Endothelial cell of umbilical vein (primary cell): ENCODE measurements around the gene MAFB. TPM values are rescaled to one million over a fixed set of nuclear protein-coding genes. Genes with fewer than 3 reads are reported as not detected.

Experiments
- BruUV-seq: library from RNA; stranded (reverse); fragments of 400-500 nt; replicated peaks from 2 replicates; lab custom pipeline; 2021; lab: Mats Ljungman, UMichigan
- CTCF ChIA-PET: fragments of 300-600, 350-600 bp; sonication (Branson Sonifier 250); formaldehyde crosslinking; loops from one replicate; lab custom pipeline; 2021; ENCODE audit warnings: antibody characterized with exemption, inconsistent platforms; lab: Charles Lee
- POLR2A ChIA-PET: fragments of 300-600, 350-600 bp; sonication (Branson Sonifier 250); formaldehyde crosslinking; loops from one replicate; lab custom pipeline; 2021; ENCODE audit warnings: antibody characterized with exemption, inconsistent platforms; lab: Charles Lee
- DNase-seq: peaks from one replicate; pipeline ENCODE4 v3.0.0-alpha.2; 2011; ENCODE audit warnings: low read depth, low spot score
- FAIRE-seq: peaks from 2 replicates; lab custom pipeline; 2011; peaks lifted over from hg19 to GRCh38; lab: Jason Lieb, UNC
- H2AFZ ChIP-seq: 2 replicates; pipeline ENCODE4 v1.6.0; 2012; ENCODE audit warnings: low read depth, low read length, control low read depth, inconsistent platforms
- H3K27ac ChIP-seq: 2 replicates; pipeline ENCODE4 v1.5.1; 2011; ENCODE audit warnings: low read depth, mild to moderate bottlenecking, control low read depth, low read length, moderate library complexity; ENCODE audit not compliant: insufficient read depth
- H3K27me3 ChIP-seq, 2 experiments: 2 replicates each; pipeline versions ENCODE4 v1.6.0 to v1.6.1; 2011; ENCODE audit warnings: low read length in 2 of 2, mixed read lengths in 1 of 2; ENCODE audit not compliant: control insufficient read depth in 2 of 2, insufficient read depth in 2 of 2
- H3K36me3 ChIP-seq, 2 experiments: 2 replicates in 1 of 2; 3 replicates in 1 of 2; pipeline ENCODE4 v1.5.1; 2011; ENCODE audit warnings: low read length in 2 of 2, mild to moderate bottlenecking in 1 of 2, moderate library complexity in 1 of 2; ENCODE audit not compliant: control insufficient read depth in 2 of 2, insufficient read depth in 2 of 2; ENCODE audit errors: extremely low read depth in 1 of 2
- H3K4me1 ChIP-seq: 3 replicates; pipeline ENCODE4 v1.5.1; 2011; ENCODE audit warnings: mild to moderate bottlenecking, low read length; ENCODE audit not compliant: control insufficient read depth, insufficient read depth; ENCODE audit errors: extremely low read depth
- H3K4me2 ChIP-seq: 2 replicates; pipeline ENCODE4 v1.6.1; 2011; ENCODE audit warnings: low read length, control low read depth, mixed read lengths; ENCODE audit not compliant: insufficient read depth
- H3K4me3 ChIP-seq, 3 experiments: fragments of 200-600 bp in 1 of 3; sonication (generic), shearing (Covaris generic) in 1 of 3; replicated peaks in 1 of 3; 2 replicates each; pipeline ENCODE4 v1.5.1; 2011 to 2016; ENCODE audit warnings: control low read depth in 3 of 3, low read length in 3 of 3, mild to moderate bottlenecking in 2 of 3, inconsistent platforms in 1 of 3, low read depth in 1 of 3, moderate library complexity in 1 of 3; ENCODE audit not compliant: insufficient read depth in 1 of 3
- H3K79me2 ChIP-seq: 2 replicates; pipeline ENCODE4 v1.6.0; 2012; ENCODE audit warnings: low read length, inconsistent platforms; ENCODE audit not compliant: control insufficient read depth, insufficient read depth
- H3K9ac ChIP-seq: replicated peaks from 2 replicates; pipeline ENCODE3; 2011; ENCODE audit warnings: low read length, control low read depth; ENCODE audit not compliant: insufficient read depth; ENCODE audit errors: extremely low read depth
- H3K9me1 ChIP-seq: replicated peaks from 3 replicates; pipeline ENCODE4 v1.6.0; 2011; ENCODE audit warnings: mild to moderate bottlenecking, low read length; ENCODE audit not compliant: control insufficient read depth, insufficient read depth; ENCODE audit errors: extremely low read depth
- H3K9me3 ChIP-seq: replicated peaks from 2 replicates; pipeline ENCODE4 v1.5.1; 2012; ENCODE audit warnings: low read length, inconsistent platforms; ENCODE audit not compliant: control insufficient read depth, insufficient read depth
- H4K20me1 ChIP-seq: replicated peaks from 2 replicates; pipeline ENCODE3; 2011; ENCODE audit warnings: mild to moderate bottlenecking, low read length; ENCODE audit not compliant: control insufficient read depth, insufficient read depth; ENCODE audit errors: extremely low read depth
- EZH2 ChIP-seq: IDR thresholded peaks from 2 replicates; pipeline ENCODE4 v1.6.1; 2012; ENCODE audit warnings: borderline replicate concordance, low read depth, mild to moderate bottlenecking, moderate library complexity, low read length, inconsistent platforms; ENCODE audit not compliant: severe bottlenecking
- FOS ChIP-seq: IDR thresholded peaks from 2 replicates; pipeline ENCODE4 v1.6.1; 2011; ENCODE audit warnings: mild to moderate bottlenecking, low read length, moderate library complexity, borderline replicate concordance; ENCODE audit not compliant: insufficient read depth
- JUN ChIP-seq: IDR thresholded peaks from 2 replicates; pipeline ENCODE4 v1.6.1; 2011; ENCODE audit warnings: borderline replicate concordance, low read depth; ENCODE audit not compliant: insufficient read length, insufficient read depth
- POLR2A ChIP-seq: IDR thresholded peaks from 2 replicates; pipeline ENCODE4 v1.6.1; 2012; ENCODE audit warnings: low read depth, mild to moderate bottlenecking, control low read depth, low read length
- POLR2AphosphoS5 ChIP-seq: IDR thresholded peaks from 2 replicates; pipeline ENCODE4 v1.6.1; 2012; ENCODE audit warnings: low read depth, mild to moderate bottlenecking, control low read depth, low read length, moderate library complexity; ENCODE audit not compliant: insufficient read depth
- dilution Hi-C: fragments of 300-500 bp; cut with MboI; formaldehyde crosslinking; loops from one replicate; pipeline ENCODE4 v1.15.0; 2019; ENCODE audit warnings: low sequenced_read_pairs; ENCODE audit not compliant: extremely low pct_ligation_motif_present
- intact Hi-C: fragments of 100-400 bp; cut with micrococcal nuclease; formaldehyde crosslinking; loops from one replicate; pipeline ENCODE4 v1.10.0; 2022
- polyA plus RNA-seq, 4 experiments: library from polyadenylated mRNA; depleted of rRNA in 3 of 4; stranded (reverse) in 3 of 4; unstranded in 1 of 4; fragments of >200 nt; gene quantifications; 2 replicates each; pipeline versions ENCODE4 v1.2.1 to v1.2.3, GENCODE V29; 2011 to 2012; ENCODE audit warnings: missing spikeins in 1 of 4
- total RNA-seq: library from RNA; stranded (reverse); gene quantifications from 2 replicates; pipeline ENCODE4 v1.2.3, GENCODE V29; 2021
- TF ChIP-seq, protein P1 (sequence below): IDR thresholded peaks from 2 replicates; pipeline ENCODE4 v1.6.1; 2011; ENCODE audit not compliant: insufficient read depth, insufficient read length
- TF ChIP-seq, protein P2 (sequence below), 2 donors: IDR thresholded peaks; 1 replicate in 1 of 2; 2 replicates in 1 of 2; pipeline ENCODE4 v1.5.1; 2011; ENCODE audit warnings: low read length in 2 of 2, mild to moderate bottlenecking in 2 of 2, moderate library complexity in 2 of 2, control low read depth in 1 of 2, inconsistent platforms in 1 of 2, low read depth in 1 of 2; ENCODE audit not compliant: insufficient read depth in 1 of 2; ENCODE audit errors: extremely low read depth in 1 of 2

Gene MAFB
- total and polyA plus RNA-seq, 2 donors (not counting 3 experiments of a cell fraction or from before 2014, with no cell fraction given) = 1.8 to 3.4 TPM

DNA sequence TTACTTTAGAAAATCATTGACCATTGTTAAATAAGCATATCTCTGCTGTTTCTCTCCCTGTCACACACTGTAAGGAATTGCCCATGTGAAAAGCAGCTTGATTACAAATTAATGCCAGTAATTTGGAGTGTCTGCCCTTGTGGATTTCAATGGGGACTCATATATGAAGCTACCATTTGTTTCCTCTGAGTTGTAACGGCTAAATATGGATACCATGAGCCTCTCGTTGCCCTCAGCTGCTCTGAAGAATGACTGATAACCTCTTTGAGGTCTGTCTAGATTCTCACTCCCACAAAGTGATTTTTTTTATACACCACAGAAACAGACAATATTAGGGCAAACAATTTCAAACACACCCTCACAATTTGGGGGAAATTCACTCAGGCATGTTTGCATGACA is 40.0 kb upstream of the MAFB start:
- ChIA-PET CTCF (interaction anchor here (0.6 to 2.9 kb wide), 7 partner anchors 9 to 234 kb away, joined by 3 to 14 read pairs (median 4); no protein-coding TSS in a partner anchor), POLR2A (no interaction called here)
- intact Hi-C loops = no loop called here
- Histone ChIP-seq H3K27ac (no peak overlapping the region), H3K4me1 (no peaks in the 10 kb centered on the region), H4K20me1 (no peaks in the 10 kb centered on the region), H3K27me3 (peaks cover 8 to 13% of the 10 kb centered on the region in 2 experiments), H3K79me2 (no peaks in the 10 kb centered on the region), H3K9me3 (no peaks in the 10 kb centered on the region), H3K9ac (no peak overlapping the region), H3K9me1 (no peaks in the 10 kb centered on the region), H3K4me2 (no peak overlapping the region), H2AFZ (no peak overlapping the region), H3K36me3 (no peaks in the 10 kb centered on the region), H3K4me3 (no peak overlapping the region)
- dilution Hi-C loops = no loop called here
- no peak for FAIRE-seq
- TF ChIP-seq POLR2A = no peak
- TF ChIP-seq, protein P1, sequence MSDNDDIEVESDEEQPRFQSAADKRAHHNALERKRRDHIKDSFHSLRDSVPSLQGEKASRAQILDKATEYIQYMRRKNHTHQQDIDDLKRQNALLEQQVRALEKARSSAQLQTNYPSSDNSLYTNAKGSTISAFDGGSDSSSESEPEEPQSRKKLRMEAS = no peak
- TF ChIP-seq, protein P2, sequence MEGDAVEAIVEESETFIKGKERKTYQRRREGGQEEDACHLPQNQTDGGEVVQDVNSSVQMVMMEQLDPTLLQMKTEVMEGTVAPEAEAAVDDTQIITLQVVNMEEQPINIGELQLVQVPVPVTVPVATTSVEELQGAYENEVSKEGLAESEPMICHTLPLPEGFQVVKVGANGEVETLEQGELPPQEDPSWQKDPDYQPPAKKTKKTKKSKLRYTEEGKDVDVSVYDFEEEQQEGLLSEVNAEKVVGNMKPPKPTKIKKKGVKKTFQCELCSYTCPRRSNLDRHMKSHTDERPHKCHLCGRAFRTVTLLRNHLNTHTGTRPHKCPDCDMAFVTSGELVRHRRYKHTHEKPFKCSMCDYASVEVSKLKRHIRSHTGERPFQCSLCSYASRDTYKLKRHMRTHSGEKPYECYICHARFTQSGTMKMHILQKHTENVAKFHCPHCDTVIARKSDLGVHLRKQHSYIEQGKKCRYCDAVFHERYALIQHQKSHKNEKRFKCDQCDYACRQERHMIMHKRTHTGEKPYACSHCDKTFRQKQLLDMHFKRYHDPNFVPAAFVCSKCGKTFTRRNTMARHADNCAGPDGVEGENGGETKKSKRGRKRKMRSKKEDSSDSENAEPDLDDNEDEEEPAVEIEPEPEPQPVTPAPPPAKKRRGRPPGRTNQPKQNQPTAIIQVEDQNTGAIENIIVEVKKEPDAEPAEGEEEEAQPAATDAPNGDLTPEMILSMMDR (IDR thresholded peaks at IDR 0.05; ENCODE audit: extremely low read depth in 1 of 2, insufficient read depth in 1 of 2, low read depth in 1 of 2, low read length in 2 of 2) = no peak
- TF ChIP-seq JUN = no peak
- no peak for TF ChIP-seq EZH2
- TF ChIP-seq FOS = no peak
- no peak for TF ChIP-seq POLR2AphosphoS5
- BruUV-seq = no TSS peak
- no peak for DNase-seq
